SKM-1 (cell line): Measurements from ENCODE around the gene MEI1.

Experiments used
- DNase-seq: peaks from one replicate; lab custom pipeline; 2025; ENCODE audit not compliant: unreplicated experiment; lab: John Stamatoyannopoulos, UW

The MEI1 gene

GRCh38 chr22:41779929-41780505 lies 80.7 kb downstream of the MEI1 start:
- DNase-seq: no peak

GRCh38 chr22:41780746-41781505 lies 81.6 kb downstream of the MEI1 start:
- DNase-seq: peak; percentile 73

GRCh38 chr22:41781507-41781906 lies 82.2 kb downstream of the MEI1 start:
- DNase-seq: no peak

- no peak for DNase-seq
These were observed 83.0 kb downstream of the MEI1 start for GRCh38 chr22:41782316-41782715.

DNA sequence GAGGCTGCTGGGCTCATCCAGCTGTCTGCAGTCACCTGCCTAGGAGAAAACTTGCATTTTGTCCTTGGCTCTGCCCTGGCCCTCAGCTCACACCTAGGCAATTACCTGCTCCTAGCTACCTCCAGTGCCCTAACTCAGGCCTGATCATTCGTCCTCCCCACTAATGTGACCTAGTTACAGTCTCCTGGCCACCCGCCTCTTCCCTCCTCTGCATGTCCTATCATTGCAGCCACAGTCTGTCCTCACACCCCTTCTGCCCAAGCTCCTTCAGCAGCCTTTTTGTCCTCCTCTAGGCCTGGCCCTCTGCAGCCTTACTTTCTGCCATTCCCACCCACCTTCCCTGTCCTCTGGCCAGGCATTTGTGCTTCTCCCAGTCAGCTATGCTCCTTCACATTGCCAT lies 83.4 kb downstream of the MEI1 start:
- no peak for DNase-seq

GRCh38 chr22:41787331-41787730 lies 88.0 kb downstream of the MEI1 start:
- no peak for DNase-seq

DNA sequence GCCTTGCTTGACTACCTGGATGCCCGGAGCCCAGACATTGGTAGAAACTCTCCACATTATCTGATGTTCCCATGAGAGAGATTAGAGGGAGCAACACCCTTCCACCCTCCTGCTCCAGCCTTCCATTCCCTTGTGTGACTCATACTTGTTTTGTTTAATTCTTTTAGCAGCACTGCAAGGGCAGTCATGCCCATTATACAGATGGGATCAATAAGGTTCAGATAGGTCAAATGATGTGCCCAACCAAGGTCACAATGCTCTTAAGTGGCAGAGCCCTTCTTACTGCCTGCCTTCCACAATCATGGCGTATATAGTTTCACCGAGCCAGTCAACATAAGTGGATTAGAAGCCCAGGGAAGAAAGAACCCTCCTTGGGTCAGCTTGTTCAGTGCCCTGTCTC lies 94.6 kb downstream of the MEI1 start:
- DNase-seq: no peak

- no peak for DNase-seq
These were observed 99.4 kb downstream of the MEI1 start for GRCh38 chr22:41798736-41799135.

DNA sequence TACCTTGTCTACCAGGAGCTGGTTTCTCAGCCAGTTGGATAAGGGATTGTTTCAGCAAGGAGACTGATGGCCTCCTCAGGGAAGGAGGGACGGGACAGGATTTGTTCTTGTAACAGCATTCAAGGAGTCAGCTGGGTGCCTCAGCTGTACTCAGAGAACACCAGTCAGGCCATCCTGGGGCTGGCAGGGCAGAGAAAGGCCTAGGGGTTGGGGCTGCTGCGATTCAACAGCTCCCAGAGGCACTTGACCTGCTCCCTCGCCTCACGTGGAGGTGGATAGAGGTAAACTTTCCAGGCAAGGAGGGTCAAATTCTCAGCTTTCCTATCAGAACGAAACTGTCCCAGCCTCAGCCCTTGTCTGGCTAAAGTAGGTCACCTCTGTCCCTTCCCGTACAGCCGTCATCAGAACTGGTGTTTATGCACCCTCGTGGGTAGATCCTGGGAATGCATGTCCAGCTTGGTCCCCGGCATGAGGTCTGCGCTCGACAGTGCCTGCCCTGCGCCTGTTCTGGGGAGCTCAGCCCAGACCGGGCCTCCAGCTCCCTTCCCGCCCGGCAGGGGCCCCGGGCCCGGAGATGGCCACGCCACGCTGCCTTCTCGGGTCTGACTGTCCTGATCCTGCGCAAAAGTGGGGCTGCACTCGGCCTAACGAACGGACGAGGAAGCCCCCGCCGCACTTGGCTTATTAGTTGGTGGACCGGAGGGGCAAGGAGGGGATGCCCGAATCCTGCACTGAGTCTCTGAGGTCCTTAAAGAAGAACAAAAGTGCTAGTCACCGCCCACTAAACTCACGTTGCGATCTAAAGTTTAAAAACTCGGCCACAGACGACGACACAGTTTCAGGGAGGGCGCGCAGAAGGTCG lies 100.4 kb downstream of the MEI1 start:
- DNase-seq: peak; percentile 28

GRCh38 chr22:41800348-41801146 lies 101.2 kb downstream of the MEI1 start, which contains the start of gene CCDC134:
TSS of gene CCDC134 (plus strand) at chr22:41800679. CDS start at chr22:41808891, 8,212 bp downstream.
- DNase-seq: peak; percentile 89

DNA sequence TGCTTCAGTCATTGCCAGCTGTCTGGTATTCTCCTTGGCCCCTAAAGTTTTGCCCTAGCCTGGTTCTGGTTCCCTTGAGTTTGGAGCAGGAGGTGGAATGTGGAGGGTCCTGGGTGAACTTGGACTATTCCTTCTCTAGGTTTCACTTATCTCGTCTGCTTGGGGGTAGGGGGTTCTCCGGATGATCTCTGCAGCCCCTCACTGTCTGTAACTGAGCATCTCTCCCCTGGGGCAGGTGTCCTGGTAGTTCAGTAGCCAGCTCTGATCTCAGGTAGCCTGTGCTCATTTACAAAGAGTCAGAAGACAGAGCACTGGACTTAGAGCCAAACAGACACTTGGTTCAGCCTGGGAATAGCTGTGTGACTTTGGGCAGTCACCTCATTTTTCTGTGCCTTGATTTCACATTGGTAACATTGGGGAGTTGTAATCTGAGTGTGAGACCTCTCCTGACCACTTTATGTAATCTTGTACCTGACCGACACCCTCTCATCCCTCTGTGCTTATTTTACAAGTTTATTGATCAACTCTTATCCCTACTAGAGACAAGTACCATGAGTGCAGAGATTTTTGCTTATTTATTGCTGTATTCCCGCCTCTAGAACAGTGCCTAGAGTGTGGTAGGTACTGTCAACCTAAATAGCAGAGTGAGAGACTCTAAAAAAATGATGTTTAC lies 102.0 kb downstream of the MEI1 start:
- no peak for DNase-seq

DNA sequence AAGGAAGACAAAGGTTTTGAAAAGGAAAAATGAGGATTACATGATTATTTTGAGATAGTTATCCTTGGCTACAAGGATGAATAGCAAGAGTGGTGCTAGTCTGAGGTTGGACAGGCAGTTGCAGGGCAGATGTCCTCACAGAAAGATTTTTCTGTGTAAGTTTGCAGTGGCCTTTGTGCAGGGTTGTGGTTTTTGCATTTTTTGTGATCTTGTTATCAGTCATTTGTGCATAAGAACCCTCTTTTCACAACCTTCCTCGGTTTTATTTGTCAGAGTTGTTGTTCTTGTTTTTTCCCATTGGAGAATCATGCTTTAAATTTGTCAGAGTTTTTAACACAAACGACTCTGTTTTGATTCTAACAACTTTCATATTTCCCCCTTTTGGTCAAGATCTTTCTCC lies 102.6 kb downstream of the MEI1 start:
- no peak for DNase-seq

- DNase-seq: no peak
These were observed 106.3 kb downstream of the MEI1 start for GRCh38 chr22:41805639-41806038.

GRCh38 chr22:41808400-41808799 lies 109.1 kb downstream of the MEI1 start:
- no peak for DNase-seq

- no peak for DNase-seq
These were observed 110.7 kb downstream of the MEI1 start for GRCh38 chr22:41810022-41810421.

DNA sequence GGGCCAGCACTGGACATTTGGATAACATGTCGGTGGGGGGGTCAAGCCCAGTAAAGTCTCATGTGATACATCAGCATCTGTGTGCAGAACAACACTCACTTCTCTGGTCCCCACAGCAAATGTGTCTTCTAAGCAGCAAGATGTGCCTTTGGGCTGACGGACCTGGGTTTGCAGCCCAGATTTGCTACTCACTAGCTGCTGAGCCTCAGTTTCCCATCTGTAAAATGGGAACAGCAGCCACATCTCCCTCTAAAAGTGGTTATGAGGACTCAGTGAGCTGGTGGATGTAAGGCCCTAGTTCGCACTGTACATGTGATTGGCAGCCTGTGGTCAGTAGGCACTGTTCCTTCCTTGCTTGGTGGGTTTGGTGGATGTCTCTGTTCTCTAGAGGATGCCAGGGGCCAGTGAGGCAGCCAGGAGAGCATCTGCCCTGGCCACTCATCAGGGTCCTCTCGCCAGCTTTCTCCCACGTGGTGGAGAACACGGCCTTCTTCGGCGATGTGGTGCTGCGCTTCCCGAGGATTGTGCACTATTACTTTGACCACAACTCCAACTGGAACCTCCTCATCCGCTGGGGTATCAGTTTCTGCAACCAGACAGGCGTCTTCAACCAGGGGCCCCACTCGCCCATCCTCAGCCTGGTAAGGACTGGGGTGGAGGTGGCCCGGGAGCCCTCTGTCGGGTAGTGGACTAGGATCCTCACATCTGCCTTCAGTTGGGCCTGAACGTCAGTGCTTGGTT lies 113.7 kb downstream of the MEI1 start:
- no peak for DNase-seq

DNA sequence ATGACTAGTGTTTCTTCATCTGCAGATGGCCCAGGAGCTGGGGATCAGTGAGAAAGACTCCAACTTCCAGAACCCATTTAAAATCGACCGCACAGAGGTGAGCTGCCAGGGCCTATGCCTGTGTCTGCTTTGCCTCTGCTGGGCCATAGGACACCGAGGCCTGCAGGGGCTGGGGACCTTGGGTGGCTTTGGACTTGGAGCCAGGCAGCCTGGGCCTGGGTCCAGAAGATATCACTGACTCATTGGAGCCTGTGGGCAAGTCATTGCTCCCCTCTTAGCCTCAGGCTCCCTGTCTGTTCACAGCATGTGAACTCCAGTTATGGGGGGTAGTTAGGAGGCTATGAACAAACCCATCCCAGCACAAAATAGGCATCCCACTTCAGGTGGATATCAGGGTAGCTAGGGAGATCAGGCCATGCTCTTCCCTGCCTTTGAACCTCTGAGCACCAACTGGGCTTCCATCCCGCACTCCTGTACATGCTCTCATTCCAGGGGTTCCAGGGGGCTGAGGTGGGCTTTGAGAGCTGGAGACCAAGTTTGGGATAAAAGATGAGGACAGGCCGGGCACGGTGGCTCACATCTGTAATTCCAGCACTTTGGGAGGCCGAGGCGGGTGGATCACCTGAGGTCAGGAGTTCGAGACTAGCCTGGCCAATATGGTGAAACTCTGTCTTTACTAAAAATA lies 114.6 kb downstream of the MEI1 start:
- DNase-seq: no peak

DNA sequence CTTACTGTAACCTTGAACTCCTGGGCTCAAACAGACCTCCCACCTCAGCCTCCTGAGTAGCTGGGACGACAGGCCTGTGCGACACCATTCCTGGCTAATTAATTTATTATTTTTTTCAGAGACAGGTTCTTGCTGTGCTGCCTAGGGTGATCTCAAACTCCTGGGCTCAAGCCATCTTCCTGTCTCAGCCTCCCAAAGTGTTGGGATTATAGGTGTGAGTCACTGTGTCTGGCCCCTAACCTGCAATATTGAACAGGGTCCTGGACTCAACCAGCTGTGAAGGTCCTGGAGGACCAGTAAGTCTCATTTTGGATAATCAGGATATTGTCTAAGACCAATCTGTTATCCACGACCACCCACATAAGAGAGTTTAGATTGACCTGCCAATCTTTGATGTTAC lies 116.4 kb downstream of the MEI1 start:
- no peak for DNase-seq

DNA sequence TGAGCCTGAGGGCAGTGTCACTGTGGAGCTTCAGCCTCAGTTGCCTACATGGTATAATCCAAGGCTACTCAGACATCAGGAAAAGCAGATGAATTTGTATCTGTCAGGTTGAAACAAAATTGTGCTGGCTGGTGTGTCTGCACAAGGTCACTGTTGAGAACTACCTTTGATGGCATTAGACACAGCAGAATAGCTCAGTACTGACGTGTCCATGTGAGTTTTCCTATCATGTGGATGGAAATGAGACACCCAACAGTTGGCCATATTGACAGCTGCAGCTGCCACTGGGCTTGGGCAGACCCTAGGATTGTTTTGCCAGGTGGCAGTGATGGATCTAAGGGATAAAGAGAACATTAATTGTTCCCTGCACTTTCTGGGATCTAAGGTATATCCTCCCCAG lies 116.9 kb downstream of the MEI1 start:
- no peak for DNase-seq
